GM18499 (cell line): ENCODE measurements around the gene SIAH3.
"Not testable (repeated sequence)": the region's sequence is repeated elsewhere in the genome, so short reads cannot be mapped to it uniquely, and the experiment has no call there.

Experiments used
- ATAC-seq: cut with Tn5 transposase; IDR thresholded peaks from one replicate; pipeline ENCODE4 v1.9.1; 2021; ENCODE audit warnings: moderate number of reproducible peaks; ENCODE audit not compliant: insufficient read depth, unreplicated experiment

Gene SIAH3

DNA sequence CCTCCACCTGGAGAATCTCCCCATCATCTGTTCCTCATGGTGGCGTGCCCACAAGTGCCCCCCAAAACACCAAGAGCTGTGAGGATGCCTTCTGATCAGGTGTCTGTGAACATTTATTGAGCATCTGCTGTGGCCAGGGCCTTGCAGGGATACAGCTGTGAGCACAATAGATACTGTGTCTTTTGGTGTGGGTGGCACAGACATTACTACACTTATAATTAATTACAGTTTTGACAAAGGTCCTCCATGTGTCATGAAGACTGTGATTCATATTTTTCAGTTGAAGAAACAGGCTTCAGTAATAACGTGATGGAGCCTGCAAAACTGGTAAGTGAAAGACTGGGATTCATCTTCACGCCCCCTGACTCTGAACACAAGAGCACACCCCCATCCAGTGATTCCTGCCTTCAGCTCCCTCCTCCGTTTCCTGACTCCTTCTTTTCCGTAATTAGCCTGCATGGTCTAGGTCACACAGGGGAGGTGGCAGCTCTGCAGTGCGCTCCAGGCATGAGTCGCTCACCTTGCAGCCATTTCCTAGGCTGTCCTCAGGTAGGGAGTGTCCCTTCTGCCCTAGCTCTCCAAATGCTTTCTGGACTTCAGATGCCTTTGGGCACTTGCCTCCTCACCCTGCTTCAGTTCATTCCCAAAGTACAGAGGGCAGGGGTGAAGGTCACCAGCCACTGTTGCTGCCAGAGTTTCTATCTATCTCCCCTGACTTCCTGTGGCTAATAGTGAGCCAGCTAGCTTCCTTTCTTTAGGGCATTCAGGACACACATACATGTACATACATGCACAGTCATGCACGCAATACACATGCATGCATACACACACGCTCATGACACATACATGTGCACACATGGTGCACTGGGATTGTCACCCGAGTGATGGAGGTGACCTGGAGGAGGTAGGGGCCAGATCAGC is 66.5 kb downstream of the SIAH3 start:
- no peak for ATAC-seq

DNA sequence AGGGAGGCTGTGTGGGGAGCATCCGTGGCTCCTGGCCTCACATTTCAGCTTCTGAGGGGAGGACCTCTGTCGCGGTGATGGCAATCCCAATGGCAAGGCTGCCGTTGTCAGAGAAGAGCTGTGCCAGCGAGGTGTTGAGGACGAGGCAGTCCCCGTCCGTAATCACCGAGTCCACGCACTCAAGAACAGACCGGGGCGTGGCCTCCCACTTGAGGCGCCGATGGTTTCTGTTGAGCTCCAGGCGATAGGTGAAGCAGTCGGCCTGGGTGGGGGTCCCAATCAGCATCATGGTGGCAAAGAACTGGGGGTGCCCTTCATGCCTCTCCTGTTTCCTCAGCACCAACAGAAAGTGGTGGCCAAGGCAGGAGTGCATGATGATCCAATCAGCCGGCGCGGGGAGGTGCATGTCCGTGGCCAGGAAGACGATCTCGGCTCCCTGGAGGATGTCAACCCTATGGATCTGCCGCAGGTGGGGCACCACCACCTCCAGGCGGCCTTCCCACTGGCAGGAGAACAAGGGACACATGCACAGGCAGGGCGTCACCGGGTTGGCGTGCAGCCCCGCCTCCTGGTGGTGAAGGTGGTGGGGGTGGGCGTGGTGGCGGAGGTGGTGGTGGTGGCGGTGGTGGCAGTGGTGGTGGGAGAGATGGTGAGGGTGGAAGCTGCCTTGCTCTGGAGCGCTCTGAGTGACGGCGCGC is 68.1 kb downstream of the SIAH3 start:
- ATAC-seq: no peak

DNA sequence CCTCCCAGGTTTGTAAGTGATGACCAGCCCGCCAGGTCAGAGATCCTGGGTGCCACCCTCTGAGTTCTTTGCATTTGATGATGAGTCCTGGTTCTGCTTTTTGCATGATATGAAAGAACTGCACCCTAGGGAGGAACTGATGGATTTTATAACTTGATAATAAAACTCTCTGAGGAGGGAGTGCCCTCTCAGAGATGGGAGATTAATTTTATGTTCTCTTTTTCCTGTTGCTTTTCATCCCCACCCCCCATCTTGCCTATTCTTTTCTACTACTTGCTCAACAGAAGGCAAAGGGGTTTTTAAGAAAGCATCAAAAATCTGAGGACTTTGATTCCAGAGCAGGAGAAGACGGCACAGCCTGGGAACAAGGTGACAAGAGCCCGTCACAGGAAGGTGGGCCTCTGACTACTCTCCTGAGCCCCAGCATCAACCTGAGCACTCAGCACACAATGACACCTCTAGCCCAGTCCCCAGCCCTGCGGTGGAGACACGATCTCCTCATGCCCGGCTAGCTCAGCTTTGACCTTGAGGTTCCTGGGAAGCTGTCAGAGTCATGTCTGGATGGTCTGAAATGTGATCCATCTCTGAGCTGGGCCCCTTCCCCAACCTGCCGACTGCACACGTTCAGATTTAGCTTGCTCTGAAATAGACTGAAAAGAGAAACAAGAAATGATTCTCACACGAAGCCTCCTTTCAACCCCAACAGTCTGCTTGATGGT is 69.1 kb downstream of the SIAH3 start:
- no peak for ATAC-seq

DNA sequence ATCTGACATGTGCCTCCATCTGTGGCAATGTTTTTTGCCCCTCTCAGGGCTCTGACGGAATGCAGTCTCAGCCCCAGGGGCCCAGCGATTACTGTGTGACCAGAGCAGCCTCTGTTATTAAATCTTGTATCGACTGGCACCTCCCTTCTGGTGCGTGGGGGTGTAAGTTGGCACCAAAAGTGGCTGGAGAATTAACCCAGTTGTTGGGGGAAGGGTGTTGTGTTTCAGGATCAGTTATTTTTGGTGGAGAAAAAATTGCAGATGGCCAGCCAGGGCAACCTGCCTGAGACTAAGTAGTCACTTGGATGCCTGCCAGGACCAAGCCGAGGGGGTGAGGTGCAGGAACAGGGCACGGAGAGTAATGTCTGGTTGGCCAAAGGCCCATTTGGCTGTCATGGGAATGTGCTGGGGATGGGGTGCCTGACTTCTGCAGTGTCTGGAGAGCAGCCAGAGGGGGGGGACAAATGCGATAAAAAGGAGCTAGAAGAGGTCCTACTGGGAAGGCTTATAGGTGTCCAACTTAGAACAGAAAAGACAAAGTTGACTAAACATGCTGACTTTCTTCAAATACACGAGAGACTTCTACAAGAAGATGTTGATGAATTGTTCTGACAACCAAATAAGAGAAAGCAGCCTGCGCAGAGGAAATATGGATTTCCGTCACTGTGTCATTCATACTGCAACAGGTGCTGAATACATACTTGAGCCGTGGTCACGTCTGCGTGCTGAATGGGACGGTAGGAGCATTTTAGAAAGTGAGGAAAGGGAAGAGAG is 69.8 kb downstream of the SIAH3 start:
- no peak for ATAC-seq

DNA sequence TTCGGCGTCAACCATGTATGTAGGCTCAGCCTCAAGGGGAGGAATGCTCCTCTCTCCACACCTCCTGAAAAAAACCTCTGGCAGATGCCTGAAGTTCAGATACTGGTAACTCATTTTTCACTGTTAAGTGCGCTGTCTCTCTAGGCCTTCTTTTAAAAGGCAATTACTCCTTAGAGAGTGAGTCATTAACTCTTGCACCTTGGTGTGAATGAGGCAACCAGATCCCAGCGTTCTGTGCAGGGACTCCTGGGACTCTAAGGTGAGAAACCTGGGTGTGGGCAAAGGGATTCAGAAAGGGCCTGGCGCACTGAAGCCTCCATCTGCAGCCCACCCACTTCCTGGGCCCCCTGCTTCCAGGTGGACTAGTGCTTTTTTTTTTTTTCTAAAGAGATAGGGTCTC is 71.7 kb downstream of the SIAH3 start:
- no peak for ATAC-seq

DNA sequence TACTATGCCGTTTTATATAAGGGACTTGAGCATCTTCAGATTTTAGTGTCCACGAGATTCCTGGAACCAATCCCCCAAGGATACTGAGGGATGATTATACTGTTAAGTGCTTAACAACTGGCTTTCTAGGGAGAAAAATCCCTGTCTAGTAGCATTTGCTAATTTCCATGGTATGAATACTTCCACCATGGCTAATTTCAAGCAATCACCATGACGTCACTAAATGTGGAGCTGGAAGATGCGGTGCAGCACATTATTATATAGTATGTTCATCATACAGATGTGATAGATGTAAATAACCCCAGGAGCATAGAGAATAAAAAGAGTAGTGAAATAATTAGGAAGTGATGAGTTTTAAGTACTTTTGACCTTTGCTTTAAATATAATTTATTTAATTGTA is 72.7 kb downstream of the SIAH3 start:
- no peak for ATAC-seq

DNA sequence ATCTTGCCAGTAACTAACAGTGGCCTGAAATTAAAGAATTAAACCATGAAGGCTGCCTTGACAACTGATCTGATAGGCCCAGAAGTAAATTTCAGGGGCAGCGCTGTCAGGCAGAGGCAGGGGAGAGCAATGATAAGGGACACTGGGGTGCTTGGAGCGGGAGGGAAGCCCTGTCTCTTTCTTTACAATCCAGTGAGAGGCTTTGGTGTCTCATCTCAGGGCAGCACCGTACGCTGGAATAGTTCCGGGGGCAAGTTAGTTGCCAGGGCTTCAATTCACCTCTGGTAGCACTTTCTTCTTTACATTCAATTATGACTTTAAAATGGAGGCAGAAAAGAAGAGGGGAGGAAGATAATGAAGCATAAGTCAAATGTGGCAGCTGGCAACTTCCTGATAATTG is 74.8 kb downstream of the SIAH3 start:
- ATAC-seq: no peak

DNA sequence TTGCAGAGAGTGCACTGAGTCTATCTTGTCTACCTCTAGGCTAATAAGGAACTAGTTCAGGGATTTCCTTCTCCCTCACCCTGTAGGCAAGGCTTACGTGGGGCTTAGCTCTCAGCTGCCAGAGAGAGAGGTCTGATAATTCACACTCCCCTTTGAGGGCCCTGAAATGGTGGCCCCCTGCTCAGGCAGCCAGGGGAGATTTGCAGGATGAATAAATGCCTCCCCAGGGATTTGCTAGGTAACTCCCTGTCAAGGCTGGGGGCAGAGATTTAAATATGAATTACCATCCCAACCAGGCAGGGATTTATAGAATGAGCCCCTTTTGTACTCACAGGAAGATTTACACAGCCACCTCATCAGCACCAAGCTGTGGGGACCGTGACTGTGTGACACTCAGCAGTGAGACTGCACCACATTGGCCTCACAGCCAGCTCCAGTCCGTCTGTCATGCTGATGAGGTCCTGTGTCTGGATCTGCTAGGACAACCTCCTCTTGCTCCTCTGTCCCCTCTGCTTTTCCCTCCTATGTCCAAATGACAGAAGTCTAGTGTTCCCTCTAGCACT is 76.1 kb downstream of the SIAH3 start:
- ATAC-seq: no peak

DNA sequence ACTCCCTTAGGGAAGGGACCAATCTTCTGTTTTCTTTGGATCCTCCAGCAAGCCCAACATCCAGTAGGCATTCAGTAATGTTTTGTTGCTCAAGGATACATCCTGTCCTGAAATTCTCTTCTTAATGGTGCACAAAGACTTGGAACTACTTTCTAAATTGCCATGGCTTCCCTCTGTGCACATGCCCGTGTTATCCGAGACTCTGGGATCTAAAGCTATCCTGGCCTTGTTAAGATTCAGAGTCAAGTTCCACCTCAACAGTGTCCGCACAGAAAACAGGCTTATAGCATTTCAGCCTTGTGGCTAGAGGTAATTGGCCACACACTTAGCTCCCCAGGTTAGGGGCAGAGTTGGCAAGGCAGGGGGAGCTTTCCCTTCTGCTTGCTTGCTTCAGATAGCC is 77.6 kb downstream of the SIAH3 start:
- no peak for ATAC-seq

DNA sequence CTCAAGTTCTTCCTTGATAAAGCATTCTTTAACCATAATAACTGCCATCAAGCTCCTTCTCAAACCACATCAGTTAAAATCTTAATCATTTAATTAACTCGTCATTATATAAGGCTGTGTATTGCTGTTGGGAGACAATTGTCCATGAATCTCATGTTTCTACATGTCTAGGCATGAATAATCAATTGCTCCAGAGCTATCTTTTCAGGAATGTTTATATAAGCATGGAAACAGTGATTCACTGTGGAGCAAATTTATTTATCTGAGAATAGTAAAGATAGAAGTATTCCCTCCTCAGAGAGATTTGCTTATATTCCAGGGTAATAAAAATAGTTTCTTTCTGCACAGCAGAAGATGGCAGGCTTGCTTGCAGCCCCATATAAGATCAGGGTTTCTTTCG is 78.3 kb downstream of the SIAH3 start:
- no peak for ATAC-seq

DNA sequence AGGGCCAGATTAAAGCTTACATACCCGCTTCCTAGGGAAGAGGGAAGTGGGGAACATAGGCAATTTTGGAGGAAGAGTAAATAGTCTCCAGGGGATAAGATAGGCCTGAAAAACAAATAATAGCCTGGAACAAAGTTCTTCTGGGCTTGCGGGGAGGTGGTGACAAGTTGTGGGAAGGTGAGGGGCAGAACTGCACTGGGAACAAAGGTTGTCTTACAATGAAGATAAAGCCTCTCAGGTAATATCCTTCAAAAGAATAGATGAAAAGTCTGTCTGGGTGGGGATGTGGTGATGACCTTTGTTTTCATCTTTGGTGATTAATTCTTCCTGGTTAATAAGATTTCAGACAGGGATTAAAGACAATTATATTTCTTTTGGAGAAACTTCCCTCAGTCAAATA is 80.7 kb downstream of the SIAH3 start:
- ATAC-seq: no peak

DNA sequence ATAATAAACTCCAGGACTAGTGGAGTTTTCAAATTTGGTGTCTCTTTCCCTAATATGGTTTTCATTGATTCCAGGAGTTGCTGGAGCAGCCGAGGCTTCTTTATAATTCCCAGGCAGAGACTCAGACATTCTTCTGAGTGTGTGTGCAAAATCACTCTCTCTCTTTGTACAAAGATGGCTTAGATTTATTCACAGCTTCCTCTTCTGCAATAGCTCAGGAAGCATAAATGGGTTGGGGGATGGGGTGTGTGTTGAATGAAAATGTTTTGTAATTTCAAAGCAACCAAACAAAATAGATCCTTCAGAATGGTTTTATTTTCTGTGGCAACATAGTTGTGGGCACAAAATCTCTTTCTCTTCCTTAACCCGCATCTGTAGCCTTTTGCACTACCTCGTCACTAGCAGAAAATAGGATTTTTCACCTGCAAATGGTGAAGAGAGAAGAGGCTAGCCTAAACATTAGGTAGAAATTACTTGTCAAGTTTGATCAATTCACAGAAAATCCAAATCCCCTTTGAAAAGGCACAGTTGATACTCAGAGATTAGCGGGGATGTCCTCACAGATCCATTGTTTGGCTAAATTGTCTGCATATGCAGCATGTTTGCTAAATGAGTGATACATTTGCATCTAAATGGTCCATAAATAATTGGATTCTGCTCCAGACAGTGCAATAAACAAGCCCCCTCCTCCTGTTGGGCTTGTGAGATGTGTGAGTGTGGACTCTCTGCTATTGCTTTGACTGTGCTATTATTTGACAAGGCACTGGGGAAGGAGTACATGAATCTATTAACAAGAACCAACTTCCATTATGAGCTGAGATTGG is 82.7 kb downstream of the SIAH3 start:
- no peak for ATAC-seq

DNA sequence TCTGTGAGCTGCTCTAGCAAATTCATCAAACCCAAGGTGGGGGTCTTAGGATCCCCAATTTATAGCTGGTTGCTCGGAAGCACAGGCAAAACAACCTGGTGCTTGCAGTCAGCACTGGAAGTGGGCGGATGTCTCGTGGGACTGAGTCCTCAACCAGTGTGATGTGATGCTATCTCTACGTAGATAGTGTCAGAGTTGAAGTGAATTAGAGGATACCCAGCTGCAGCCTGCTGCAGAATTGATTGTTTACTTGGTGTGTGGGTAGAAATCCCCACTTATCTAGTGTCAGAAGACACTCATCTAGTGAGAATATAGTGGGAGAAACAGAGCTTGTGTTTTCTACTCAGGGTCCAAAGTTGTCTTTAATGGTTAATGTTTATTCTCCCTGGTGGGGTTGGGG is 86.1 kb downstream of the SIAH3 start:
- no peak for ATAC-seq

DNA sequence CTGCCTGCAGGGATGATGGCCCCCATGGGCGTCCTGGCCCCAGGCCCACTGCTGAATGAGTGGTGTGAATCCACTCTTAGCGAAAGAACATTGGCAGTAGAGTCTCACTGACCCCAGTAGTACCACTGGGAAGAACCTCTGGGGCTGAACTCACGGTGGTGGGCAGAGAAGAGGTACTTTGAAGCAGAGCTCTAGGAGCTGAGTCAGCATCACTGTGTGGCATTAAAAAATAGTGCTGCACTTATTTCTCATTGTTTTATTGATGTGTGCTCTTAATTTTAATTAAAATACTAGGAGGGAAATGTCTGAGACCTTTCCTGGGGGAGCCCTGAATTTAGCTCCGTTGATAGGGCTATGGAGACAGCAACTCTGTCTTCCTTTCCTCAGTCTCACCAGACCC is 88.1 kb downstream of the SIAH3 start:
- ATAC-seq: no peak

DNA sequence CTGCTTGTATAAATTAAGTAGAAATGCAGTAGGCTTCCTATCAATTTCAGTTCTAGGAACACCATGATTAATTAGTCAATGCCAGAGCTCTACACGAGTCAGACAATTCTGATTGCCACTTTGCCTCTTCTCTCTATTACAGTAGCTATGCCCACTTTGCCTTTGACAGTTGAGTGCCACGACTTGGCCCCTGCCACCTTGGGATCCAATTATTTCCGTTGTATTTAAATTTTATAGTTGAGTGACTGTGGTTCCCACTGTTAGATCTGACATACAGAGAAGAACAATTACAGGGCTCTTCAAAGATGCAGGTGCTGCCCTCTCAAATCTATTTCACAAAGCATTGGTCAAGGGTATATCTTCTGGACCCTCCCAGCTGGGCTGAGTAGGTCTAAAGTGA is 94.0 kb downstream of the SIAH3 start:
- ATAC-seq: not testable (repeated sequence)

DNA sequence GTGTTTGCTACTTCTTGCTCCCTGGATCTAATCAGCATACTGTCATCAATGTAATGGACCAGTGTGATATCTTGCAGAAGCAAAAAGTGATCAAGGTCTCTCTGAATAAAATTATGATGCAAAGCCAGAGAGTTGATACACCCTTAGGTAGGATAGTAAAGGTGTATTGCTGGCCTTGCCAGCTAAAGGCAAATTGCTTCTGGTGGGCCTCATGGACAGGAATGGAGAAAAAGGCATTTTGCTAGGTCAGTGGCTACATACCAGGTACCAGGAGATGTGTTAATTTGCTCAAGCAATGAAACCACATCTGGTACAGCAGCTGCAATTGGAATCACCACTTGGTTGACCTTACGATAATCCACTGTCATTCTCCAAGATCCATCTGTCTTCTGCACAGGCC is 95.1 kb downstream of the SIAH3 start:
- ATAC-seq: not testable (repeated sequence)

DNA sequence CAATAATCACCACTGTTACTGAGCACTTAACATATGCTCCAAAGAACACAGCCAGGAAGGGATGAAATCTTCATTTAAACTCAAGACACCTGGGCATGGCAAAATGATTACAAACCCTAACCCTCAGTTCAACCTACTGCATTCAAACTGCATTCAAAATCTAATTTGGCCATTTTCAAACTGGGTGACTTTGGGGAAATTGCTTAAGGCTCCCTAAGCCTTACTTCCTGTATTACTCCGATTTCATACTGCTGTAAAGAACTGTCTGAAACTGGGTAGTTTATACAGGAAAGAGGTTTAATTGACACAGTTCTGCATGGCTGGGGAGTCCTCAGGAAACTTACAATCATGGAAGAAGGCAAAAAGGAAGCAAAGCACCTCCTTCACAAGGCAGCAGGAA is 99.0 kb downstream of the SIAH3 start:
- no peak for ATAC-seq

DNA sequence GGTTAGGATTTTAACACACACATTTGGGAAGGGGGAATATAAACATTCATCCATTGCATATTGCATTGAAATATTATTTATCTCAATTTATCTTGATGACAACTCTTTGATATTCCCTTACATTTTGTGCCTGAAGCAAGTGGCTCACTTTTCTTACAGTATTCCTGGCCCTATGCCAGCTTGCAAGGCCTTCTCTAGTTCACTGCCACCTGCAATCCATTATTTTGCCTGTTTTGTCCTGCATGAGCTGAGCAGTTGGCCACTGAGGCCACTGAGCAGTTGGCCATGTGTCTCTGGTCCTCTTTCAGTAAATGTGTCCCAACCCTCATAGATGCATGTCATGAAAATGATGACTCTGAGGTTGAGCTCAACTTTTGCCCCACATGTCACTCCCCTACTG is 99.7 kb downstream of the SIAH3 start:
- ATAC-seq: no peak

DNA sequence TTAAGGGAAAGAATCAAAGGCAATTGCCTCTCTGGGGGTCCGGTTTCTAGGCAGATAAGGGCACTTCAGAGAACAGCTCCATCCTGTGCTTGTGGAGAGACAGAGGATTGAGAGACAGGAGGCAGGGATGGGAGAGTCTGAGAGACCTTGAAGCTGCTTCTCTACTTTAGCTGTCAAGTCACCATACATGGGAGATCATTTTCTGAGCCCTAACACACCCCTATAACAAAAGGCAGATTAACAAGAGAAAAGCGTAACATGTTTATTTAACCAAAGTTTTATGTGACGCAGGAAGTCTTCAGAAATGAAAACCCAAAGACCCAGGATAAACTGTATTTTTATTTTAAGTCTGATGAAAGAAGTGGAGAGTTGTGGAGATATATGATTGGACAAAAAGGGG is 101.0 kb downstream of the SIAH3 start:
- no peak for ATAC-seq
